ENCODE results near the gene OPCML. TPM values are rescaled to one million over a fixed set of nuclear protein-coding genes. Genes with fewer than 3 reads are reported as not detected.

The OPCML gene
- total RNA-seq, 1 experiment from 2014 or later, result 0.94 TPM

DNA sequence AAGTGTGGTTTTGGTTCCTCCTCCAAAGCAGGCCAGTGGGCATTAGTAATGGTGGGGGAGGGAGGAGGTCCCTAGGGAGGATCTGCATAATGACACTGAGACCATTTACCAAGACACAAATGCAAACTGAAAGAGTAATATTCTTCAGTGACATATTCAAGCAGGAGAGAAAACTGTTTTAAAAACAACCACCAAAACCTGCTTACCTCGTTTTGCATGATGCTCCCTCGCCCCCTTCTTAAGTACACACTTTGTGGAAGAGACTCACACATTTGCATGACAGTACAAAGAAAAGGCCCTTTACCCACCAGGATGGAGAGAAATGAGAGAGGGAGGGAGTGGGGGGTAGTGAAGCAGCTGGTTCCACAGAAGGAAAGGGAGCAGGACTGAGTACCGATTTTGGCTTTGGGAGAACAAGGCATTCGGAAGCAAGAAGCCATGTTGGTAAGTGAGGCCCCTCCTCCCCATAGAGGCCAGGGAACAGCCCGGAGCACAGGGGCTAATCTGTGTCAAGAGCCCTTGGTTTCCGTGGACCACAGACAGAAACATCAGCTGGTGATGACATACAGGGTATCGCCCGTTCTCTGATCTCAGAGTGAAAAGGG, 13.0 kb upstream of the OPCML start:
- Histone ChIP-seq H3K9me3 (ENCODE audit: control insufficient read depth, low read depth, low read length) (no peaks in the 10 kb centered on the region), H2BK5ac (ENCODE audit: insufficient read length, low read length) (no peak overlapping the region), H4K20me1 (ENCODE audit: control insufficient read depth, insufficient read depth, insufficient read length) (no peaks in the 10 kb centered on the region), H3K27ac (ENCODE audit: insufficient read length, low read depth, low read length) (no peak overlapping the region), H2BK12ac (ENCODE audit: insufficient read length, low read depth, low read length) (no peak overlapping the region), H2BK120ac (ENCODE audit: low read depth, low read length, poor library complexity, severe bottlenecking) (no peak overlapping the region), H3K18ac (ENCODE audit: insufficient read length, low read depth, low read length) (no peak overlapping the region), H2AK5ac (ENCODE audit: insufficient read length, low read length) (no peak overlapping the region), H3K4me2 (ENCODE audit: insufficient read depth, insufficient read length, low read length) (no peak overlapping the region), H3K9ac (ENCODE audit: extremely low read depth, insufficient read length, low read length) (no peak overlapping the region), H3K23me2 (ENCODE audit: insufficient read length, low read depth, low read length, poor library complexity, severe bottlenecking) (no peaks in the 10 kb centered on the region), H3K27me3 (ENCODE audit: insufficient read depth, low read length) (no peaks in the 10 kb centered on the region), H3K14ac (ENCODE audit: insufficient read depth, low read length) (no peak overlapping the region), H3K23ac (ENCODE audit: insufficient read length, low read depth, low read length) (no peak overlapping the region), H3K4ac (ENCODE audit: low read depth, low read length) (no peak overlapping the region), H2BK20ac (ENCODE audit: low read depth, low read length, poor library complexity, severe bottlenecking) (no peak overlapping the region), H3K79me2 (ENCODE audit: insufficient read depth, low read length) (no peaks in the 10 kb centered on the region), H4K5ac (ENCODE audit: insufficient read length, low read depth, low read length) (no peak overlapping the region), H3K4me1 (ENCODE audit: insufficient read depth, low read length) (peaks cover 20% of the 10 kb centered on the region), H2BK15ac (ENCODE audit: low read depth, low read length) (no peak overlapping the region), H4K91ac (ENCODE audit: insufficient read length, low read depth, low read length) (no peak overlapping the region), H4K8ac (replicated peaks; ENCODE audit: insufficient read length, low read depth, low read length) (no peak overlapping the region), H3K79me1 (ENCODE audit: insufficient read depth, low read depth, low read length, poor library complexity, severe bottlenecking) (no peaks in the 10 kb centered on the region), H2AFZ (ENCODE audit: low read length) (no peak overlapping the region), H3T11ph (ENCODE audit: low read length) (no peak overlapping the region), H3K56ac (ENCODE audit: insufficient read length, low read depth, low read length) (no peak overlapping the region)
- no peaks in the 10 kb centered on the region; a peak in 3 of 5 replicates for H3K9me3 Mint-ChIP-seq
- peaks cover 1% of the 10 kb centered on the region for H3K27me3 Mint-ChIP-seq (ENCODE audit: low read depth)
- WGBS (ENCODE audit: extremely low coverage, insufficient read length, low lambda C conversion rate), result no CpG with 5 or more reads among the region's 8 CpGs
- no peak overlapping the region for H3K4me3 Mint-ChIP-seq
- DNase-seq, result peak; percentile 50
- H3K27ac Mint-ChIP-seq, result peak overlapping the region in 2 of 3 experiments; percentile 27 to 43; a peak in 2 of 7 replicates
- H3K36me3 Mint-ChIP-seq (ENCODE audit: insufficient read depth in 1 of 3, low read depth in 3 of 3), result no peaks in the 10 kb centered on the region; a peak in 1 of 7 replicates
- no peak for TF ChIP-seq CTCF (conservative IDR thresholded peaks at IDR 0.05)
- peaks cover 39 to 46% of the 10 kb centered on the region in 2 experiments for H3K4me1 Mint-ChIP-seq

All from H9 (cell line).